Regular cardiac myocyte (primary cell): ENCODE measurements around the gene PPARG. TPM values are rescaled to one million over a fixed set of nuclear protein-coding genes. Genes with fewer than 3 reads are reported as not detected.

ENCODE experiments used
- total RNA-seq: library from RNA; depleted of rRNA; stranded (reverse); fragments of >200 nt; gene quantifications from 2 replicates; pipeline ENCODE4 v1.2.3, GENCODE V29; 2014

Gene PPARG
- total RNA-seq = 24.0 and 24.5 TPM in 2 replicates

GRCh38 chr3:12288182-12289129 lies at the start of gene PPARG:
Gene PPARG, plus strand, starts transcription at chr3:12289070. Its CDS starts 90,642 bp downstream, at chr3:12379712.

Other genes starting within 250 kb of the PPARG start
- gene TIMP4, start 130.2 kb upstream of the PPARG start, total RNA-seq = 0.77 and 2.3 TPM in 2 replicates
- 14.1 and 17.8 TPM in 2 replicates for gene TSEN2, start 195.4 kb downstream of the PPARG start, total RNA-seq